HuH-7 (cell line): ENCODE data around the gene MMP24OS.
A peak's percentile ranks its signal among the peaks of the same experiment; 100 is the strongest.
"Not testable (repeated sequence)": the region's sequence is repeated elsewhere in the genome, so short reads cannot be mapped to it uniquely, and the experiment has no call there.

Experiments
- DNase-seq: peaks from one replicate; pipeline ENCODE4 v3.0.0; 2011; ENCODE audit warnings: low spot score

The MMP24OS gene

GRCh38 chr20:35275741-35276251, 2.1 kb downstream of the MMP24OS start:
- no peak for DNase-seq

- no peak for DNase-seq
These were observed 3.5 kb downstream of the MMP24OS start for GRCh38 chr20:35274172-35275092.

DNA sequence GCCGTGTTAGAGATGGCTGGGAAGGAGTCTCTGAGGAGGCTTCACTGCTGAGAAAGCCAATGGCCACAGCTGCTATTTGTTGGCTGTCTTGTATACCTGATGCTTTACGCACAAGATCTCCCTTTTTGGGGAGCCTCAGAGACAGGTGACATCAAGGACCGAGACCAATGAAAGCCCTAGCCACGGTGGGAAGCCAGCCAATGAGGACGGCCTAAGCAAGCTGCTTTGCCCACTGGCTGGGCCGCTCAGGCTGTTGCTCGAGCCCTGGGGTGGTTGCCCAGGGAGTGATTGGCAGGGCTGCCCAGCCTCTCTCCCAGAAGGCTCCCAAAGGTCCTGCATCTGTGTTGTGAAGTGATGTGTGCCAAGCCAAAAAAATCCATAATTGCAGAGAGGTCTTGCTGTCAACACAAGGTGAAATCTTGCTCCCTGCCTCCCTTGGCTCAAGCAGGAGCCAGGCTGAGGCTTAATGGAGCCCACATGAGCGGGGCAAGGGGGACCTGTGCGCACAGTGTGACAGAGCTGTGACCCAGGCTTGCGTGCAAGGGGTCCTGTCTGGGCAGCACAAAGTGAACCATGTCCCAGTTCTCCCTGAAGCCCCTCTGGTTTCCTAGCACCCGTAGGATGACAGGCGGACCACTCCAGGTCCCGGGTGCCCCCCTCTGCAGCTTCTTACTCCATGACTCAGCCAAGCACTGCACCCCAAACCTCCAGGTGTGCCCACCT, 4.3 kb downstream of the MMP24OS start:
- no peak for DNase-seq

- DNase-seq, result no peak
These were observed 6.0 kb downstream of the MMP24OS start for GRCh38 chr20:35271904-35272303.

GRCh38 chr20:35271073-35271882, 6.6 kb downstream of the MMP24OS start:
- DNase-seq, result no peak

DNA sequence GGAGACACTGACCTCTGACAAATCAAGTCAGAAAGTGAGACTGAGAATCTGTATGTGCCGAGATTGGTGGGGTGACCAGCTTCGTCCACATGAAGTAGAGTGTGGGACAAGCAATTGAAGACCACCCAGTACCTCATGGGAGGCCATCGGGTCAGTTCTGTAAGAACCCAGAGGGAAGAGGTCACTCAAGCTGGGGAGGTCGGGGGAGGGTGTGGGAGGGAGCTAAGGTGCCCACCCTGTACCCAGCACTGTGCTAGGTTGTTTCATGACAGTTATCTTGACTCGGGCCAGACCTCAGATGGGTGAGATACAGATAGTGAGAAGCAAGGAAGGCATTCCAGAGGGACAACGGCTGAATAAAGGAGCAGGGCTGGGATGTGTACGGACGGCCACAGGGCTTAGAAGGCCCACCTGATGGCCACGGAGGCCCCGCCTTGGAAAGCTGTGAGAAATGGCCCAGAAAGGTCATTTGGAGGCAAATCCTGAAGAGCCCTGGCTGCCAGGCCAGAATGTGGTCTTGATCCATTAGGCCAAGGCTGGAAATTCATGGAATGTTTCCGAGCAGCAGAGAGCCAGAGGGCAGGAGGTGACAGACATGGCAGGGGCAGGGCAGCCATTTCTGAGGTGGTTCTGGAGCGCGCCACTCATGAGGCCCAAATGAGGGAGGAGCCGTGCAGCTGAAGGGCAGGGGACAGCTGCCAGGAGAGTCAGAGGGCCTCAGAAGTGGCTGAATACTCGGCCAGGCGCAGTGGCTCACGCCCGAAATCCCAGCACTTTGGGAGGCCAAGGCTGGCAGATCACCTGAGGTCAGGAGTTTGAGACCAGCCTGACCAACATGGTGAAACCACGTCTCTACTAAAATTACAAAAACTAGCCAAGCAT, 7.7 kb downstream of the MMP24OS start:
- DNase-seq, result no peak

DNA sequence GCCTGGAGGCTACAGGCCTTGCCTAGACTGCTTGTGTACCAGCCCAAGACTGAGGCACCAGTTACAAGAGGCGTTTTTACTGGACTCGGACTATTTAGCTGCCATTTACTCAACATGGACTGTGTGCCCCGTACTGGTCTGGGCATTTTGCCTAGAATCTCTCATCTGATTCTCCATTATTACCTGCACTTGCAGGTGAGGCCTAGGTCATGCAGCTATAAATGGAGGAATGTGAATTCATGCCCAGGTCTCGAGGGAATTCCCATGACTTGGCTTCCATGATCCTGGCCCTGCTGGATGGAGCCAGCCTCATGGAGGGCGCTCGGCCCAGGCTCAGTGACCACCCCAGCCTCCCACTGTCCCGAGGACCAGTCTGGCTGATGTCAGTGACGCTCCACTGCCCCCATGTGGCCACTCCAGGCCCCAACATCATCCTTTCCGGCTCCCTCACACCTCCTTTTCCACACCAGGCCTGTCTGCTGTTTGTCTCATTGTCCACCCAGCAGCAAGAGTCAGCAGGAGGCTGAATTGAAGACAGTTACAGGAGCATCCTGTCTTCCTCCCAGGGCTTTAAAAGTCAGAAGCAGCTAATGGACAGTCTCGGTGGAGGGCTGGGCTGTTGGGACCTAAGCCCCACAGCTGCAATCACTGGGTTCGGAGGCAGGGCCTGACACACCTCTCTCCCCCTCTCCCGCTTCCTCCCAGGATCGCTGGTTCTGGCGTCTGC, 8.7 kb downstream of the MMP24OS start:
- DNase-seq, result peak; percentile 98

DNA sequence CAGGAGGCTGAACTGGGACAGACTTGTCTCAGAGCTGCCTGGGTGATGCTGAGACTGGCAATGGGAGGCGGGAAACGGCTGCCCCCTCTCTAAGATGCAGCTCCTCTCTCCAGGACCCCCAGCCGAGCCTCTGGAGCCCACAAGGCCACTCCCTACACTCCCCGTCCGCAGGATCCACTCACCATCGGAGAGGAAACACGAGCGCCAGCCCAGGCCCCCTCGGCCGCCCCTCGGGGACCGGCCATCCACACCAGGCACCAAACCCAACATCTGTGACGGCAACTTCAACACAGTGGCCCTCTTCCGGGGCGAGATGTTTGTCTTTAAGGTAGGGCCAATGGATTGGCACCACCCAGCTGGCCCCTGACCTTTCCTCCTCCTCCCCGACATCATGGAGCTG, 10.8 kb downstream of the MMP24OS start:
- DNase-seq, result no peak

DNA sequence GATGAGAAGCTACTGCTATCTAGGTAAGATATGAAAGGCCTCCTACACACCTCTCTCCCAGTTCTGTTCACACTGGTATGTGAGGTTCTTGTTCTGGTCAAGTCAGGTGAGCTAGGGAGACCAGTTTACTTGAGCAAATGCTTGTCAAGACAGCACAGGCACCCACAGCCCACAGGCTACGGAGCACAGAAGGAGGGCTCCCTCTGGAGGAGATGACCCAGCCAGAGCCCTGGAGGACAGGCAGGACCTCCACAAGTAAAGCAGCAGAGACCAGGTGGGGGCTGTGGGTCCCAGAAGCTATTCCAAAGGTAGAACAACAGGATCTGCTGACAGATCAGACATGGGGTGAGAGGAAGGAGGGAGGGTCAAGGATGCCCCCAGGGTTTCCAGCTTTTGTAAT, 13.2 kb downstream of the MMP24OS start:
- peak; percentile 81 for DNase-seq

- DNase-seq, result no peak
These were observed 14.2 kb downstream of the MMP24OS start for GRCh38 chr20:35263532-35264341.

GRCh38 chr20:35262731-35263531, 15.0 kb downstream of the MMP24OS start:
- DNase-seq, result peak; percentile 61

DNA sequence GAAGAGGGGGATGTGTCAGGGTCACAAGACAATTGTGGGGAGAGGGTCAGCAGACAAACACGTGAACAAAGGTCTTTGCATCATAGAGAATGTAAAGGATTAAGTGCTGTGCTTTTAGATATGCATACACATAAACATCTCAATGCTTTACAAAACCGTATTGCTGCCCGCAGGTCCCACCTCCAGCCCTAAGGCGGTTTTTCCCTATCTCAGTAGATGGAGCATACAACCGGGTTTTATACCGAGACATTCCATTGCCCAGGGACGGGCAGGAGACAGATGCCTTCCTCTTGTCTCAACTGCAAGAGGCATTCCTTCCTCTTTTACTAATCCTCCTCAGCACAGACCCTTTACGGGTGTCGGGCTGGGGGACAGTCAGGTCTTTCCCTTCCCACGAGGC, 15.6 kb downstream of the MMP24OS start:
- DNase-seq, result not testable (repeated sequence)

- no peak for DNase-seq
These were observed 17.5 kb downstream of the MMP24OS start for GRCh38 chr20:35260426-35260825.

GRCh38 chr20:35257175-35257909, 20.6 kb downstream of the MMP24OS start:
- DNase-seq, result no peak

- no peak for DNase-seq
These were observed 23.4 kb downstream of the MMP24OS start for GRCh38 chr20:35254448-35254999.

DNA sequence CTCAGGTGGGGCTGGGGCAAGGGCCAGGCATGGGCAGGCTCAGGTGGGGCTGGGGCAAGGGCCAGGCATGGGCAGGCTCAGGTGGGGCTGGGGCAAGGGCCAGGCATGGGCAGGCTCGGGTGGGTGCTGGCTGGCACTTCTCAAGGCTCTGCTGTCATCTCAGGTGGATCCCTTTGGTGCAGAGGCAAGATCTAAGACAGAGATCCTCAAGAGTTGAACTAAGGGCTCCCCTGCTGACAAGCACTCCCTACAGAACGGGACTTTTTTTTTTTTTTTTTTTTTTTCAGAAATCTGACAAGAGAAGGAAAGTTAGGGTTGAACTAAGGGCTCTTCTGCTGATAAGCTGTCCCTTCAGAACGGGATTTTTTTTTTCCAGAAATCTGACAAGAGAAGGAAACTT, 24.9 kb downstream of the MMP24OS start:
- no peak for DNase-seq

GRCh38 chr20:35252598-35252997, 25.3 kb downstream of the MMP24OS start:
- DNase-seq, result not testable (repeated sequence)

DNA sequence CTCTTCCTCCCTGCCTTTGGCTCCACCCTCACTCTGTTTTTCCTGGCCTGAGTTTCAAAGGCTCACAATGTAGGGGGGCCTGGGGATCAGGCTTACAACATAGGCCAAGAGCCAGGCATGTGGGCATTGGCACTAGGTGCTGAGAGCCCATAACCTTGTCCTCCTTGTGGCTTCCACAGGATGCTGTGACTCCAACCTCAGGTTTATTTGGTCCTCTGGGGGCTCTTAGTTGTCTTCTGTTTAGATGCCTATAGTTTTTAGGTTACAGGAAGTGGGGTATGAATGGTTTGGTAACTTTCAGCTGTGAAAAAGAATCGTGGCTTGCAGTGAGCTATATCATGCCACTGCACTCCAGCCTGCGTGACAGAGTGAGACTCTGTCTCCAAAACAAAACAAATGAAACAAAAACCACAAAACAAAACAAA, 25.9 kb downstream of the MMP24OS start:
- DNase-seq, result no peak
